ENCODE measurements around the gene ERLIN1. TPM values are rescaled to one million over a fixed set of nuclear protein-coding genes. Genes with fewer than 3 reads are reported as not detected.

ERLIN1 gene
- total RNA-seq, 1 donor from 2014 or later, result 29.0 TPM

GRCh38 chr10:100124097-100124496 is 61.7 kb downstream of the ERLIN1 start:
- H3K27me3 Mint-ChIP-seq (ENCODE audit: low read depth), result peaks cover 14% of the 10 kb centered on the region
- H3K4me3 Mint-ChIP-seq, result no peak overlapping the region
- no peak for DNase-seq (ENCODE audit: low spot score in 2 of 2, unreplicated experiment in 2 of 2)
- H3K27ac Mint-ChIP-seq, result no peak overlapping the region
- no peak for TF ChIP-seq CTCF (IDR thresholded peaks at IDR 0.05; ENCODE audit: unreplicated experiment)
- no peaks in the 10 kb centered on the region for H3K4me1 Mint-ChIP-seq
- no peaks in the 10 kb centered on the region for H3K9me3 Mint-ChIP-seq
- no peaks in the 10 kb centered on the region for H3K36me3 Mint-ChIP-seq

- H3K27me3 Mint-ChIP-seq (ENCODE audit: low read depth), result peaks cover 9% of the 10 kb centered on the region
- H3K9me3 Mint-ChIP-seq, result no peaks in the 10 kb centered on the region
- H3K4me1 Mint-ChIP-seq, result no peaks in the 10 kb centered on the region
- no peak for TF ChIP-seq CTCF (IDR thresholded peaks at IDR 0.05; ENCODE audit: unreplicated experiment)
- H3K36me3 Mint-ChIP-seq, result no peaks in the 10 kb centered on the region
- no peak overlapping the region for H3K4me3 Mint-ChIP-seq
- no peak overlapping the region for H3K27ac Mint-ChIP-seq
- DNase-seq (ENCODE audit: low spot score in 2 of 2, unreplicated experiment in 2 of 2), result no peak
Measured at GRCh38 chr10:100122780-100123179, 63.0 kb downstream of the ERLIN1 start.

GRCh38 chr10:100120550-100120949 is 65.3 kb downstream of the ERLIN1 start:
- H3K27me3 Mint-ChIP-seq (ENCODE audit: low read depth), result peaks cover 9% of the 10 kb centered on the region
- H3K4me3 Mint-ChIP-seq, result no peak overlapping the region
- H3K36me3 Mint-ChIP-seq, result no peaks in the 10 kb centered on the region
- H3K9me3 Mint-ChIP-seq, result no peaks in the 10 kb centered on the region
- no peak for TF ChIP-seq CTCF (IDR thresholded peaks at IDR 0.05; ENCODE audit: unreplicated experiment)
- H3K4me1 Mint-ChIP-seq, result no peaks in the 10 kb centered on the region
- no peak for DNase-seq (ENCODE audit: low spot score in 2 of 2, unreplicated experiment in 2 of 2)
- H3K27ac Mint-ChIP-seq, result no peak overlapping the region

GRCh38 chr10:100119726-100120125 is 66.1 kb downstream of the ERLIN1 start:
- no peak for TF ChIP-seq CTCF (IDR thresholded peaks at IDR 0.05; ENCODE audit: unreplicated experiment)
- no peak overlapping the region for H3K4me3 Mint-ChIP-seq
- H3K27ac Mint-ChIP-seq, result no peak overlapping the region
- no peak for DNase-seq (ENCODE audit: low spot score in 2 of 2, unreplicated experiment in 2 of 2)
- peaks cover 9% of the 10 kb centered on the region for H3K27me3 Mint-ChIP-seq (ENCODE audit: low read depth)
- no peaks in the 10 kb centered on the region for H3K4me1 Mint-ChIP-seq
- H3K9me3 Mint-ChIP-seq, result no peaks in the 10 kb centered on the region
- H3K36me3 Mint-ChIP-seq, result no peaks in the 10 kb centered on the region

GRCh38 chr10:100114976-100115770 is 70.7 kb downstream of the ERLIN1 start:
- H3K27ac Mint-ChIP-seq, result no peak overlapping the region
- no peaks in the 10 kb centered on the region for H3K36me3 Mint-ChIP-seq
- TF ChIP-seq CTCF (IDR thresholded peaks at IDR 0.05; ENCODE audit: unreplicated experiment), result no peak
- DNase-seq (ENCODE audit: low spot score in 2 of 2, unreplicated experiment in 2 of 2), result no peak
- no peaks in the 10 kb centered on the region for H3K9me3 Mint-ChIP-seq
- no peaks in the 10 kb centered on the region for H3K27me3 Mint-ChIP-seq (ENCODE audit: low read depth)
- H3K4me3 Mint-ChIP-seq, result no peak overlapping the region
- peaks cover 3% of the 10 kb centered on the region for H3K4me1 Mint-ChIP-seq
